ENCODE results near the gene TLR9. TPM values are rescaled to one million over a fixed set of nuclear protein-coding genes. Genes with fewer than 3 reads are reported as not detected.

Gene TLR9
- total RNA-seq, 4 donors from 2014 or later = 0.14 to 1.5 TPM; not detected in 2

DNA sequence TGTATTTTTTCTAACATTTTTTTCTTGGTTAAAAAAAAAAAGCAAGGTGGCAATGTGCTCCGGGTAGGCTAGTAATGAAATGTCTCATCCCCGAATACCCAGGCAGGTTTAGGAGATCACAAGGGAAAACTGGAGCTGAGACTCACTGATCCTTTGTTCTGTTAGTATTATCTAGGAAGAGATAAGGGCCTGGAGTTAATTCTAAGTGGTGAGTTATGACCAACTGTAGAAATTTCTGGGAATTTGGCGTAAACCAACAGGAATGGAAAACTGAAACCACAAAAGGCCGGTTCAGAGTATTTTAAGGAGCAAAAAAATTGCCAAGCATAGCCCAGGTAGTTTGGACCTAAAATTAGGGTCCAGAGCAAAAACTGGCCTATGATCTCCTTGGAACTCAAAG lies 32.5 kb upstream of the TLR9 start:
- intact Hi-C loops (cut with DNase I; ENCODE audit: low total_unique reads) = no loop called here
- Histone ChIP-seq H3K27ac (no peak overlapping the region), H3K9me3 (no peaks in the 10 kb centered on the region), H3K4me1 (no peaks in the 10 kb centered on the region), H3K36me3 (no peaks in the 10 kb centered on the region), H3K27me3 (no peaks in the 10 kb centered on the region), H3K4me3 (no peak overlapping the region)
- DNase-seq = no peak
- no peak for TF ChIP-seq POLR2A (IDR thresholded peaks at IDR 0.05)
- TF ChIP-seq, protein P1, sequence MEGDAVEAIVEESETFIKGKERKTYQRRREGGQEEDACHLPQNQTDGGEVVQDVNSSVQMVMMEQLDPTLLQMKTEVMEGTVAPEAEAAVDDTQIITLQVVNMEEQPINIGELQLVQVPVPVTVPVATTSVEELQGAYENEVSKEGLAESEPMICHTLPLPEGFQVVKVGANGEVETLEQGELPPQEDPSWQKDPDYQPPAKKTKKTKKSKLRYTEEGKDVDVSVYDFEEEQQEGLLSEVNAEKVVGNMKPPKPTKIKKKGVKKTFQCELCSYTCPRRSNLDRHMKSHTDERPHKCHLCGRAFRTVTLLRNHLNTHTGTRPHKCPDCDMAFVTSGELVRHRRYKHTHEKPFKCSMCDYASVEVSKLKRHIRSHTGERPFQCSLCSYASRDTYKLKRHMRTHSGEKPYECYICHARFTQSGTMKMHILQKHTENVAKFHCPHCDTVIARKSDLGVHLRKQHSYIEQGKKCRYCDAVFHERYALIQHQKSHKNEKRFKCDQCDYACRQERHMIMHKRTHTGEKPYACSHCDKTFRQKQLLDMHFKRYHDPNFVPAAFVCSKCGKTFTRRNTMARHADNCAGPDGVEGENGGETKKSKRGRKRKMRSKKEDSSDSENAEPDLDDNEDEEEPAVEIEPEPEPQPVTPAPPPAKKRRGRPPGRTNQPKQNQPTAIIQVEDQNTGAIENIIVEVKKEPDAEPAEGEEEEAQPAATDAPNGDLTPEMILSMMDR (IDR thresholded peaks at IDR 0.05) = no peak

- no peaks in the 10 kb centered on the region for H3K9me3 ChIP-seq
- no peaks in the 10 kb centered on the region for H3K27me3 ChIP-seq
- no peaks in the 10 kb centered on the region for H3K36me3 ChIP-seq
- no peaks in the 10 kb centered on the region for H3K4me1 ChIP-seq
- H3K27ac ChIP-seq = no peak overlapping the region
- DNase-seq = no peak
- TF ChIP-seq POLR2A (IDR thresholded peaks at IDR 0.05) = no peak
- TF ChIP-seq, protein P1 (IDR thresholded peaks at IDR 0.05) = no peak
- no peak overlapping the region for H3K4me3 ChIP-seq
- intact Hi-C loops (cut with DNase I; ENCODE audit: low total_unique reads) = no loop called here
Measured at GRCh38 chr3:52256622-52257021, 31.2 kb upstream of the TLR9 start.

GRCh38 chr3:52256159-52256558 lies 30.7 kb upstream of the TLR9 start:
- Histone ChIP-seq H3K9me3 (no peaks in the 10 kb centered on the region), H3K36me3 (no peaks in the 10 kb centered on the region), H3K27me3 (no peaks in the 10 kb centered on the region), H3K4me1 (no peaks in the 10 kb centered on the region), H3K27ac (no peak overlapping the region), H3K4me3 (no peak overlapping the region)
- intact Hi-C loops (cut with DNase I; ENCODE audit: low total_unique reads) = no loop called here
- DNase-seq = no peak
- no peak for TF ChIP-seq POLR2A (IDR thresholded peaks at IDR 0.05)
- TF ChIP-seq, protein P1 (IDR thresholded peaks at IDR 0.05) = no peak

- intact Hi-C loops (cut with DNase I; ENCODE audit: low total_unique reads) = no loop called here
- Histone ChIP-seq H3K4me3 (no peak overlapping the region), H3K27ac (no peak overlapping the region), H3K9me3 (no peaks in the 10 kb centered on the region), H3K36me3 (no peaks in the 10 kb centered on the region), H3K4me1 (no peaks in the 10 kb centered on the region), H3K27me3 (no peaks in the 10 kb centered on the region)
- no peak for TF ChIP-seq POLR2A (IDR thresholded peaks at IDR 0.05)
- TF ChIP-seq, protein P1 (IDR thresholded peaks at IDR 0.05) = no peak
- no peak for DNase-seq
Measured at GRCh38 chr3:52254608-52255007, 29.2 kb upstream of the TLR9 start.

GRCh38 chr3:52253314-52254304 lies 28.2 kb upstream of the TLR9 start:
- Histone ChIP-seq H3K27me3 (no peaks in the 10 kb centered on the region), H3K4me1 (no peaks in the 10 kb centered on the region), H3K9me3 (no peaks in the 10 kb centered on the region), H3K36me3 (no peaks in the 10 kb centered on the region), H3K27ac (no peak overlapping the region), H3K4me3 (no peak overlapping the region)
- intact Hi-C loops (cut with DNase I; ENCODE audit: low total_unique reads) = no loop called here
- DNase-seq = no peak
- TF ChIP-seq, protein P1 (IDR thresholded peaks at IDR 0.05) = no peak
- no peak for TF ChIP-seq POLR2A (IDR thresholded peaks at IDR 0.05)

All from uterus (tissue), 4 donors.